ENCODE measurements around the gene UCP3.

The UCP3 gene

GRCh38 chr11:74008373-74009229 lies at the start of gene UCP3:
UCP3 (minus strand) TSS chr11:74009085; CDS start chr11:74007042, 2,043 bp downstream.
- H3K27ac ChIP-seq, result no peak within 1 kb of the TSS
- DNase-seq (ENCODE audit: low spot score), result peak; percentile 59
- TF ChIP-seq CTCF (IDR thresholded peaks at IDR 0.05), result no peak
- H3K4me3 ChIP-seq, result no peak within 1 kb of the TSS

- no peak for TF ChIP-seq CTCF (IDR thresholded peaks at IDR 0.05)
- Histone ChIP-seq H3K27ac (no peak overlapping the region), H3K4me3 (no peak overlapping the region)
- DNase-seq (ENCODE audit: low spot score), result no peak
Observed at GRCh38 chr11:74057249-74058151, 48.6 kb upstream of the UCP3 start.

- DNase-seq (ENCODE audit: low spot score), result no peak
- Histone ChIP-seq H3K4me3 (no peak overlapping the region), H3K27ac (no peak overlapping the region)
- no peak for TF ChIP-seq CTCF (IDR thresholded peaks at IDR 0.05)
Observed at GRCh38 chr11:74055938-74056337, 47.1 kb upstream of the UCP3 start.

GRCh38 chr11:74050465-74050864 lies 41.6 kb upstream of the UCP3 start:
- no peak overlapping the region for H3K4me3 ChIP-seq
- DNase-seq (ENCODE audit: low spot score), result no peak
- H3K27ac ChIP-seq, result no peak overlapping the region
- TF ChIP-seq CTCF (IDR thresholded peaks at IDR 0.05), result no peak

GRCh38 chr11:74048993-74049392 lies 40.1 kb upstream of the UCP3 start:
- no peak for TF ChIP-seq CTCF (IDR thresholded peaks at IDR 0.05)
- DNase-seq (ENCODE audit: low spot score), result no peak
- no peak overlapping the region for H3K27ac ChIP-seq
- H3K4me3 ChIP-seq, result no peak overlapping the region

GRCh38 chr11:74044538-74044937 lies 35.7 kb upstream of the UCP3 start:
- TF ChIP-seq CTCF (IDR thresholded peaks at IDR 0.05), result no peak
- no peak overlapping the region for H3K27ac ChIP-seq
- DNase-seq (ENCODE audit: low spot score), result no peak
- H3K4me3 ChIP-seq, result no peak overlapping the region
